ENCODE results near the gene ARSK. TPM values are rescaled to one million over a fixed set of nuclear protein-coding genes. Genes with fewer than 3 reads are reported as not detected.

The ARSK gene
- total RNA-seq, 1 experiment from 2014 or later: 6.0 TPM

GRCh38 chr5:95628933-95629332 lies 74.0 kb downstream of the ARSK start:
- no TSS peak for BruUV-seq (replicated peaks)
- H3K4me3 ChIP-seq (ENCODE audit: low read depth, low read length, poor library complexity, severe bottlenecking): no peak overlapping the region
- no peak for DNase-seq (ENCODE audit: low spot score)
- H3K4me1 ChIP-seq (ENCODE audit: insufficient read depth, low read length, poor library complexity, severe bottlenecking): no peaks in the 10 kb centered on the region
- no peak for TF ChIP-seq EZH2 (IDR thresholded peaks at IDR 0.05; ENCODE audit: borderline replicate concordance, low read depth, low read length, poor library complexity, severe bottlenecking)
- TF ChIP-seq CTCF (conservative IDR thresholded peaks at IDR 0.05; ENCODE audit: low read depth, low read length): no peak
- intact Hi-C loops (cut with micrococcal nuclease; ENCODE audit: unreplicated experiment): no loop called here
- CTCF ChIA-PET: no interaction called here
- POLR2A ChIA-PET (ENCODE audit: low non-redundant PET): no interaction called here
- no peak overlapping the region for H3K27ac ChIP-seq (ENCODE audit: low read depth, low read length, poor library complexity, severe bottlenecking)
- H3K9me3 ChIP-seq (ENCODE audit: low read depth, low read length, poor library complexity, severe bottlenecking): no peaks in the 10 kb centered on the region
- H3K36me3 ChIP-seq (ENCODE audit: insufficient read depth, low read length, poor library complexity, severe bottlenecking): no peaks in the 10 kb centered on the region
- no peaks in the 10 kb centered on the region for H3K27me3 ChIP-seq (replicated peaks; ENCODE audit: insufficient read depth, low read depth, low read length, poor library complexity)

- BruUV-seq (replicated peaks): no TSS peak
- H3K4me1 ChIP-seq (ENCODE audit: insufficient read depth, low read length, poor library complexity, severe bottlenecking): no peaks in the 10 kb centered on the region
- ChIA-PET POLR2A (ENCODE audit: low non-redundant PET) (no interaction called here), CTCF (no interaction called here)
- H3K9me3 ChIP-seq (ENCODE audit: low read depth, low read length, poor library complexity, severe bottlenecking): no peaks in the 10 kb centered on the region
- no peak for DNase-seq (ENCODE audit: low spot score)
- H3K27ac ChIP-seq (ENCODE audit: low read depth, low read length, poor library complexity, severe bottlenecking): no peak overlapping the region
- no peaks in the 10 kb centered on the region for H3K27me3 ChIP-seq (replicated peaks; ENCODE audit: insufficient read depth, low read depth, low read length, poor library complexity)
- intact Hi-C loops (cut with micrococcal nuclease; ENCODE audit: unreplicated experiment): no loop called here
- TF ChIP-seq CTCF (conservative IDR thresholded peaks at IDR 0.05; ENCODE audit: low read depth, low read length) (no peak), EZH2 (IDR thresholded peaks at IDR 0.05; ENCODE audit: borderline replicate concordance, low read depth, low read length, poor library complexity, severe bottlenecking) (no peak)
- H3K36me3 ChIP-seq (ENCODE audit: insufficient read depth, low read length, poor library complexity, severe bottlenecking): no peaks in the 10 kb centered on the region
- H3K4me3 ChIP-seq (ENCODE audit: low read depth, low read length, poor library complexity, severe bottlenecking): no peak overlapping the region
Observed at GRCh38 chr5:95630394-95630917, 75.6 kb downstream of the ARSK start.

GRCh38 chr5:95631255-95631958 lies 76.5 kb downstream of the ARSK start:
- ChIA-PET CTCF (no interaction called here), POLR2A (ENCODE audit: low non-redundant PET) (no interaction called here)
- Histone ChIP-seq H3K27ac (ENCODE audit: low read depth, low read length, poor library complexity, severe bottlenecking) (no peak overlapping the region), H3K4me1 (ENCODE audit: insufficient read depth, low read length, poor library complexity, severe bottlenecking) (no peaks in the 10 kb centered on the region), H3K36me3 (ENCODE audit: insufficient read depth, low read length, poor library complexity, severe bottlenecking) (no peaks in the 10 kb centered on the region), H3K27me3 (replicated peaks; ENCODE audit: insufficient read depth, low read depth, low read length, poor library complexity) (no peaks in the 10 kb centered on the region), H3K4me3 (ENCODE audit: low read depth, low read length, poor library complexity, severe bottlenecking) (no peak overlapping the region), H3K9me3 (ENCODE audit: low read depth, low read length, poor library complexity, severe bottlenecking) (no peaks in the 10 kb centered on the region)
- intact Hi-C loops (cut with micrococcal nuclease; ENCODE audit: unreplicated experiment): no loop called here
- TF ChIP-seq EZH2 (IDR thresholded peaks at IDR 0.05; ENCODE audit: borderline replicate concordance, low read depth, low read length, poor library complexity, severe bottlenecking): no peak
- TF ChIP-seq CTCF (conservative IDR thresholded peaks at IDR 0.05; ENCODE audit: low read depth, low read length): no peak
- peak; percentile 37 for DNase-seq (ENCODE audit: low spot score)
- no TSS peak for BruUV-seq (replicated peaks)
